Osteoblast (primary cell): Measurements from ENCODE around the gene NAE1. TPM values are rescaled to one million over a fixed set of nuclear protein-coding genes. Genes with fewer than 3 reads are reported as not detected.
"Not testable (repeated sequence)": the region's sequence is repeated elsewhere in the genome, so short reads cannot be mapped to it uniquely, and the experiment has no call there.

ENCODE experiments used
- DNase-seq: peaks from one replicate; pipeline ENCODE4 v3.0.0; 2011; ENCODE audit warnings: low spot score, mixed read lengths; ENCODE audit not compliant: insufficient read length; ENCODE audit errors: missing footprints
- H2AFZ ChIP-seq: 2 replicates; pipeline ENCODE4 v1.6.0; 2011; ENCODE audit warnings: mild to moderate bottlenecking, low read length
- H3K27ac ChIP-seq: 2 replicates; pipeline ENCODE4 v1.5.1; 2011; ENCODE audit warnings: mild to moderate bottlenecking, low read depth, low read length, moderate library complexity
- H3K27me3 ChIP-seq: 2 replicates; pipeline ENCODE4 v1.6.0; 2012; ENCODE audit warnings: mild to moderate bottlenecking, control low read depth, inconsistent platforms, low read length, moderate library complexity; ENCODE audit not compliant: insufficient read depth
- H3K36me3 ChIP-seq: 2 replicates; pipeline ENCODE4 v1.5.1; 2011; ENCODE audit warnings: mild to moderate bottlenecking, low read length, control low read depth, moderate library complexity; ENCODE audit not compliant: insufficient read depth
- H3K4me1 ChIP-seq: 2 replicates; pipeline ENCODE4 v1.5.1; 2011; ENCODE audit warnings: mild to moderate bottlenecking, low read length, control low read depth, moderate library complexity; ENCODE audit not compliant: insufficient read depth
- H3K4me2 ChIP-seq: 2 replicates; pipeline ENCODE4 v1.6.0; 2011; ENCODE audit warnings: mild to moderate bottlenecking, low read length; ENCODE audit not compliant: insufficient read depth
- H3K4me3 ChIP-seq: fragments of 200-600 bp; sonication (generic); 3 replicates; pipeline ENCODE4 v1.5.1; 2012; ENCODE audit warnings: mild to moderate bottlenecking, low read length, inconsistent platforms; ENCODE audit not compliant: insufficient read depth
- H3K79me2 ChIP-seq: 2 replicates; pipeline ENCODE4 v1.6.0; 2012; ENCODE audit warnings: mild to moderate bottlenecking, low read length, control low read depth, inconsistent platforms; ENCODE audit not compliant: insufficient read depth
- H3K9me3 ChIP-seq: 2 replicates; pipeline ENCODE4 v1.5.1; 2011; ENCODE audit warnings: low read depth, low read length, control low read depth
- H4K20me1 ChIP-seq: 2 replicates; pipeline ENCODE4 v1.6.0; 2012; ENCODE audit warnings: mild to moderate bottlenecking, low read length, control low read depth; ENCODE audit not compliant: insufficient read depth
- CTCF ChIP-seq: IDR thresholded peaks from 2 replicates; pipeline ENCODE4 v1.5.1; 2011; ENCODE audit warnings: mild to moderate bottlenecking, low read depth, low read length, moderate library complexity; ENCODE audit errors: extremely low read depth
- total RNA-seq: library from RNA; depleted of rRNA; stranded (reverse); fragments of >200 nt; gene quantifications from 2 replicates; pipeline ENCODE4 v1.2.3, GENCODE V29; 2012

Gene NAE1
- total RNA-seq, 1 donor = 73.5 TPM

- H3K36me3 ChIP-seq = peaks cover 16% of the 10 kb centered on the region
- TF ChIP-seq CTCF = no peak
- no peaks in the 10 kb centered on the region for H3K79me2 ChIP-seq
- H3K4me1 ChIP-seq = no peaks in the 10 kb centered on the region
- H2AFZ ChIP-seq = no peak overlapping the region
- no peaks in the 10 kb centered on the region for H4K20me1 ChIP-seq
- H3K27ac ChIP-seq = no peak overlapping the region
- H3K27me3 ChIP-seq = no peaks in the 10 kb centered on the region
- H3K4me2 ChIP-seq = no peak overlapping the region
- no peaks in the 10 kb centered on the region for H3K9me3 ChIP-seq
- H3K4me3 ChIP-seq = no peak overlapping the region
- DNase-seq = no peak
Measured at GRCh38 chr16:66798161-66798560, 32.6 kb downstream of the NAE1 start.

- not testable (repeated sequence) for H3K27ac ChIP-seq, H3K9me3 ChIP-seq, H3K27me3 ChIP-seq, H3K4me3 ChIP-seq, DNase-seq, H2AFZ ChIP-seq, H3K4me1 ChIP-seq, H4K20me1 ChIP-seq, H3K4me2 ChIP-seq, H3K36me3 ChIP-seq, H3K79me2 ChIP-seq
Measured at GRCh38 chr16:66793984-66794383, 36.8 kb downstream of the NAE1 start.

GRCh38 chr16:66790130-66790733 is 40.5 kb downstream of the NAE1 start:
- H3K4me3 ChIP-seq = no peak overlapping the region
- H2AFZ ChIP-seq = no peak overlapping the region
- H3K9me3 ChIP-seq = no peaks in the 10 kb centered on the region
- H3K79me2 ChIP-seq = no peaks in the 10 kb centered on the region
- no peak overlapping the region for H3K27ac ChIP-seq
- no peak for DNase-seq
- no peaks in the 10 kb centered on the region for H3K4me1 ChIP-seq
- no peak for TF ChIP-seq CTCF
- H3K27me3 ChIP-seq = no peaks in the 10 kb centered on the region
- H4K20me1 ChIP-seq = no peaks in the 10 kb centered on the region
- no peak overlapping the region for H3K4me2 ChIP-seq
- no peaks in the 10 kb centered on the region for H3K36me3 ChIP-seq

- no peak for TF ChIP-seq CTCF
- H3K4me2 ChIP-seq = no peak overlapping the region
- no peaks in the 10 kb centered on the region for H3K9me3 ChIP-seq
Measured at GRCh38 chr16:66787427-66787826, 43.3 kb downstream of the NAE1 start.

More at GRCh38 chr16:66787427-66787826, 43.3 kb downstream of the NAE1 start:
- no peaks in the 10 kb centered on the region for H3K36me3 ChIP-seq
- no peak overlapping the region for H2AFZ ChIP-seq
- H4K20me1 ChIP-seq = no peaks in the 10 kb centered on the region
- no peaks in the 10 kb centered on the region for H3K79me2 ChIP-seq
- no peaks in the 10 kb centered on the region for H3K27me3 ChIP-seq
- no peak for DNase-seq
- no peaks in the 10 kb centered on the region for H3K4me1 ChIP-seq
- H3K4me3 ChIP-seq = no peak overlapping the region
- no peak overlapping the region for H3K27ac ChIP-seq
